Thyroid gland (tissue), 4 donors: ENCODE measurements around the gene RYR3. TPM values are rescaled to one million over a fixed set of nuclear protein-coding genes. Genes with fewer than 3 reads are reported as not detected.

Source experiments
- DNase-seq, 2 donors: peaks; one replicate each; pipeline ENCODE4 v3.0.0-alpha.2; 2019
- H3K27ac ChIP-seq, 3 donors: fragments of 200-600 bp; sonication (generic); 1 replicate in 2 of 3; 2 replicates in 1 of 3; pipeline ENCODE4 v1.5.1; 2016 to 2019; ENCODE audit warnings: mild to moderate bottlenecking in 1 of 3, moderate library complexity in 1 of 3
- H3K27me3 ChIP-seq: fragments of 200-600 bp; sonication (generic); one replicate; pipeline ENCODE4 v1.5.1; 2019
- H3K36me3 ChIP-seq, 2 donors: fragments of 200-600 bp; sonication (generic); one replicate each; pipeline ENCODE4 v1.5.1; 2016 to 2019
- H3K4me1 ChIP-seq, 2 donors: fragments of 200-600 bp; sonication (generic); one replicate each; pipeline ENCODE4 v1.5.1; 2017 to 2019
- H3K4me3 ChIP-seq, 3 donors: fragments of 200-600 bp; sonication (generic); replicated peaks in 1 of 3; 1 replicate in 2 of 3; 2 replicates in 1 of 3; pipeline ENCODE4 v1.5.1; 2016; ENCODE audit warnings: mild to moderate bottlenecking in 1 of 3
- H3K9me3 ChIP-seq: fragments of 200-600 bp; sonication (generic); one replicate; pipeline ENCODE4 v1.5.1; 2017
- CTCF ChIP-seq, 6 experiments: fragments of 200-600 bp in 3 of 6; fragments of 450-650 bp in 3 of 6; sonication (generic) in 3 of 6; IDR thresholded peaks; one replicate each; pipeline ENCODE4 v1.5.1; 2016 to 2019; ENCODE audit warnings: antibody characterized with exemption in 6 of 6, mild to moderate bottlenecking in 2 of 6, inconsistent platforms in 1 of 6, moderate library complexity in 1 of 6
- POLR2A ChIP-seq, 2 donors: fragments of 450-650 bp; IDR thresholded peaks; one replicate each; pipeline ENCODE4 v1.6.1; 2017; ENCODE audit warnings: antibody characterized with exemption in 2 of 2, mild to moderate bottlenecking in 2 of 2, moderate library complexity in 1 of 2
- WGBS, 2 donors: methylation state at CpG; one replicate each; pipeline ENCODE4 v1.1.5; 2017; 5-methylcytosine and 5-hydroxymethylcytosine counted together
- intact Hi-C: fragments of 100-400 bp; cut with DNase I; formaldehyde crosslinking; loops from one replicate; pipeline ENCODE4 v1.15.1; 2023
- total RNA-seq, 4 donors: library from RNA; depleted of rRNA; stranded (reverse); fragments of >200 nt; gene quantifications; one replicate each; pipeline ENCODE4 v1.2.3, GENCODE V29; 2016

The RYR3 gene
- total RNA-seq, 4 donors from 2014 or later, result 0.27 to 4.2 (median 0.34) TPM

- Histone ChIP-seq H3K4me1 (no peaks in the 10 kb centered on the region), H3K9me3 (no peaks in the 10 kb centered on the region), H3K27ac (no peak overlapping the region), H3K36me3 (no peaks in the 10 kb centered on the region), H3K4me3 (no peak overlapping the region), H3K27me3 (no peaks in the 10 kb centered on the region)
- TF ChIP-seq POLR2A (IDR thresholded peaks at IDR 0.05), result no peak
- no peak for TF ChIP-seq CTCF (IDR thresholded peaks at IDR 0.05)
- WGBS, 2 donors, result 87 to 92% methylated on average over 2 of the region's 2 CpGs
- intact Hi-C loops, result no loop called here
- no peak for DNase-seq
These were observed 563.4 kb downstream of the RYR3 start for GRCh38 chr15:33874156-33874555.

GRCh38 chr15:33882921-33883320 is 572.2 kb downstream of the RYR3 start:
- no peak overlapping the region for H3K4me3 ChIP-seq
- no peak overlapping the region for H3K27ac ChIP-seq
- DNase-seq, result no peak
- WGBS, 2 donors, result 93 to 95% methylated on average over 2 of the region's 2 CpGs
- no peaks in the 10 kb centered on the region for H3K4me1 ChIP-seq
- H3K36me3 ChIP-seq, result no peaks in the 10 kb centered on the region
- TF ChIP-seq POLR2A (IDR thresholded peaks at IDR 0.05) (no peak), CTCF (IDR thresholded peaks at IDR 0.05) (no peak)
- intact Hi-C loops, result no loop called here
- no peaks in the 10 kb centered on the region for H3K27me3 ChIP-seq
- no peaks in the 10 kb centered on the region for H3K9me3 ChIP-seq

GRCh38 chr15:33888176-33888575 is 577.4 kb downstream of the RYR3 start:
- WGBS, 2 donors, result 25% methylated on average over 2 of the region's 2 CpGs
- Histone ChIP-seq H3K27ac (no peak overlapping the region), H3K27me3 (no peaks in the 10 kb centered on the region), H3K4me1 (no peaks in the 10 kb centered on the region), H3K4me3 (no peak overlapping the region), H3K9me3 (no peaks in the 10 kb centered on the region), H3K36me3 (no peaks in the 10 kb centered on the region)
- DNase-seq, result peak; percentile 16 to 20
- TF ChIP-seq POLR2A (IDR thresholded peaks at IDR 0.05), result no peak
- TF ChIP-seq CTCF (IDR thresholded peaks at IDR 0.05), result no peak
- intact Hi-C loops, result no loop called here

GRCh38 chr15:33894193-33894592 is 583.4 kb downstream of the RYR3 start:
- Histone ChIP-seq H3K36me3 (no peaks in the 10 kb centered on the region), H3K27me3 (no peaks in the 10 kb centered on the region), H3K4me3 (no peak overlapping the region), H3K4me1 (no peaks in the 10 kb centered on the region), H3K27ac (no peak overlapping the region), H3K9me3 (no peaks in the 10 kb centered on the region)
- intact Hi-C loops, result no loop called here
- WGBS, 2 donors, result 82 to 90% methylated on average over 6 of the region's 6 CpGs
- TF ChIP-seq CTCF (IDR thresholded peaks at IDR 0.05), result no peak
- no peak for TF ChIP-seq POLR2A (IDR thresholded peaks at IDR 0.05)
- DNase-seq, result no peak

- no peak for TF ChIP-seq CTCF (IDR thresholded peaks at IDR 0.05)
- TF ChIP-seq POLR2A (IDR thresholded peaks at IDR 0.05), result no peak
- intact Hi-C loops, result no loop called here
- H3K27ac ChIP-seq, result no peak overlapping the region
- no peaks in the 10 kb centered on the region for H3K4me1 ChIP-seq
- H3K4me3 ChIP-seq, result no peak overlapping the region
- H3K27me3 ChIP-seq, result no peaks in the 10 kb centered on the region
- no peaks in the 10 kb centered on the region for H3K36me3 ChIP-seq
- WGBS, 2 donors, result 0 to 2% methylated on average over 1 of the region's 1 CpG
- H3K9me3 ChIP-seq, result no peaks in the 10 kb centered on the region
- no peak for DNase-seq
These were observed 591.3 kb downstream of the RYR3 start for GRCh38 chr15:33902043-33902442.
